ENCODE results near the gene ADGRG1. TPM values are rescaled to one million over a fixed set of nuclear protein-coding genes. Genes with fewer than 3 reads are reported as not detected.

The ADGRG1 gene
- total RNA-seq, 3 donors from 2014 or later, result 3.6 to 11.9 (median 6.7) TPM

DNA sequence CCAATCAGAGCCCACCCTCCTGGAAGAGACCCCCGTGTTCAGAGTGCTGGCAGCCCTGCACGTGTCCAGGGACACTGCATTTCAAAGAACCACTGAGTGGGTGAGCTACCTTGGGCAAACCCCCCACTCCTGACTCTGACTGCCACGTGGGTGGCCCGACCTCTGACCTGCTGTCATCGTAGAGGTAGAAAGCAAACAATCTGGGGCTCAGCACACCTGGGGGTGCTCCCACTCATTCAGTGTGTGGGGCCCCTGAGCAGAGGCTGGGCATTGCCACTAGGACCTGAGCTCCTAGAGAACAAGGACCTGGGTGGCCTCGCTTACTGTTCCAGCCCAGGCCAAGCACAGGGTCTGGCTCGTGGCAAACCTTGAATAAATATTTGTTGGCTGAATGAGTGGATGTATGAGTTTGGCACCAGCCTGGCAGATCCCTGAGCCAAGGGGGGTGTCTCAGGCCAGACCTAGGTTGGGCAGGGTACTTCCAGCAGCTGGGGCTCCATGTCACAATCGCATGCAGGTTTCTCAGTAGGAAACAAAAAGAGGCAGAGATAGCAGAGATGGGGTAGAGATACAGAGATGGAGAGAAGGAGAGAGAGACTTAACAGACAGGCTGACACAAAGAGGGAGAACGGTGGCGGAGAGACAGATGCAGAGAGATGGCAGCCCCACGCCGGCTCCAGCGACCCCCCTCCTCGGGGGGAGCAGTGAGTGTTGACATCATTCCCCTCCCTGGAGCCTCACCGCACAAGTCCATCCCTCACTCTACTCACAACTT lies 60.7 kb downstream of the ADGRG1 start:
- H3K4me3 Mint-ChIP-seq, result no peak overlapping the region
- H3K4me1 Mint-ChIP-seq (ENCODE audit: low read depth), result peaks cover 18% of the 10 kb centered on the region
- ATAC-seq (no peak), DNase-seq (no peak)
- H3K27me3 Mint-ChIP-seq (ENCODE audit: low read depth), result no peaks in the 10 kb centered on the region
- H3K9me3 Mint-ChIP-seq, result no peaks in the 10 kb centered on the region
- no peaks in the 10 kb centered on the region for H3K36me3 Mint-ChIP-seq (ENCODE audit: insufficient read depth)

- no peaks in the 10 kb centered on the region for H3K36me3 Mint-ChIP-seq (ENCODE audit: insufficient read depth)
- H3K4me3 Mint-ChIP-seq, result peak overlapping the region; percentile 8
- peak; percentile 66 to 75 for ATAC-seq
- DNase-seq, result no peak
- peaks cover 22% of the 10 kb centered on the region for H3K4me1 Mint-ChIP-seq (ENCODE audit: low read depth)
- H3K9me3 Mint-ChIP-seq, result no peaks in the 10 kb centered on the region
- H3K27me3 Mint-ChIP-seq (ENCODE audit: low read depth), result no peaks in the 10 kb centered on the region
Observed at GRCh38 chr16:57689762-57690558, 61.5 kb downstream of the ADGRG1 start.

GRCh38 chr16:57690782-57691471 lies 62.5 kb downstream of the ADGRG1 start:
- Mint-ChIP-seq H3K4me1 (ENCODE audit: low read depth) (peaks cover 22% of the 10 kb centered on the region), H3K9me3 (no peaks in the 10 kb centered on the region), H3K4me3 (no peak overlapping the region), H3K27me3 (ENCODE audit: low read depth) (no peaks in the 10 kb centered on the region), H3K36me3 (ENCODE audit: insufficient read depth) (no peaks in the 10 kb centered on the region)
- ATAC-seq, result no peak
- no peak for DNase-seq

DNA sequence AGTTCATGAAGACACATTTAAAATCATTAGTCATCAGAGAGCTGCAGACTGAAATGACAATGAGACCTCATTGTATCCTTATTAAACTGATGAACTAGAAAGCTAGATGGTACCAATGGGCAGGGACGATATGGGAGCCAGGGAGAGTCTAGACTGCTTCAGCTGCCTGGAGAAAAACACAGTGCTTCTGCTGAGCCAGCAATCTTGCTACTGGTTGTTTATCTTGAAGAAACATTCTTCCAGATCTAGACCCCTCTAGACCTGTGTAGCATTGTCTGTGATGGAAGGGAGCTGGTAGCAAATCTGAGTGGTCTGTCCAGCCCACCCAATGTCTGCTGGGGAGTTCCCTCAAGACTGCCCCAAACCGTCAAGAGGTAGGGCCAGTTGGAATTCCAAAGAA lies 64.2 kb downstream of the ADGRG1 start:
- ATAC-seq, result no peak
- peaks cover 22% of the 10 kb centered on the region for H3K4me1 Mint-ChIP-seq (ENCODE audit: low read depth)
- H3K27me3 Mint-ChIP-seq (ENCODE audit: low read depth), result no peaks in the 10 kb centered on the region
- DNase-seq, result no peak
- H3K36me3 Mint-ChIP-seq (ENCODE audit: insufficient read depth), result no peaks in the 10 kb centered on the region
- H3K9me3 Mint-ChIP-seq, result no peaks in the 10 kb centered on the region
- H3K4me3 Mint-ChIP-seq, result no peak overlapping the region

DNA sequence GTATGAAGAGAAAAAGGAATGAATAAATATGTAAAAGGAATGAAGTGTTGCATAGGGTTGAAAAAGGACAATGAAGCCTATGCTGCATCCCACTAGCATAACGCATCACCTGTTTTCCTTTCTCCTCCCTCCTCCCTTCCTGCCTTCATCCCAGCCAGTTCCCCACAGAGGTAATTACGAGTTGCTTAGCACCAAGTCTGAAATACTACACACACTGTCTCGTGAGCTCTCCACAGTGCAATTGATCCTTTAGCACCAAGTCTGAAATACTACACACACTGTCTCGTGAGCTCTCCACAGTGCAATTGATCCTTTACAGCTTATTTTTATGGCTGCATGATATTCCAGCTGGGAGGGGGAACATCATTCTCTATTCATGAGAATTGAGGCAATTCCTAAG lies 65.1 kb downstream of the ADGRG1 start:
- Mint-ChIP-seq H3K4me3 (no peak overlapping the region), H3K9me3 (no peaks in the 10 kb centered on the region), H3K36me3 (ENCODE audit: insufficient read depth) (no peaks in the 10 kb centered on the region), H3K27me3 (ENCODE audit: low read depth) (no peaks in the 10 kb centered on the region), H3K4me1 (ENCODE audit: low read depth) (peaks cover 22% of the 10 kb centered on the region)
- ATAC-seq, result no peak
- no peak for DNase-seq

- no peaks in the 10 kb centered on the region for H3K36me3 Mint-ChIP-seq (ENCODE audit: insufficient read depth)
- H3K4me3 Mint-ChIP-seq, result no peak overlapping the region
- peaks cover 19% of the 10 kb centered on the region for H3K4me1 Mint-ChIP-seq (ENCODE audit: low read depth)
- ATAC-seq, result no peak
- H3K27me3 Mint-ChIP-seq (ENCODE audit: low read depth), result no peaks in the 10 kb centered on the region
- no peak for DNase-seq
- H3K9me3 Mint-ChIP-seq, result no peaks in the 10 kb centered on the region
Observed at GRCh38 chr16:57694231-57694724, 65.8 kb downstream of the ADGRG1 start.

GRCh38 chr16:57694725-57695679 lies 66.6 kb downstream of the ADGRG1 start, which contains the start of gene DRC7:
DRC7 (plus strand) TSS chr16:57694806; CDS start chr16:57697950, 3,144 bp downstream.
- no peak for DNase-seq
- H3K27me3 Mint-ChIP-seq (ENCODE audit: low read depth), result no peaks in the 10 kb centered on the region
- H3K36me3 Mint-ChIP-seq (ENCODE audit: insufficient read depth), result no peaks in the 10 kb centered on the region
- ATAC-seq, result peak in 1 of 2 donors; percentile 50
- no peaks in the 10 kb centered on the region for H3K9me3 Mint-ChIP-seq
- peak within 1 kb of the TSS; percentile 53 for H3K4me3 Mint-ChIP-seq
- peaks cover 11% of the 10 kb centered on the region for H3K4me1 Mint-ChIP-seq (ENCODE audit: low read depth)

- DNase-seq (no peak), ATAC-seq (no peak)
- H3K4me1 Mint-ChIP-seq (ENCODE audit: low read depth), result peaks cover 5% of the 10 kb centered on the region
- no peak overlapping the region for H3K4me3 Mint-ChIP-seq
- no peaks in the 10 kb centered on the region for H3K9me3 Mint-ChIP-seq
- H3K27me3 Mint-ChIP-seq (ENCODE audit: low read depth), result no peaks in the 10 kb centered on the region
- no peaks in the 10 kb centered on the region for H3K36me3 Mint-ChIP-seq (ENCODE audit: insufficient read depth)
Observed at GRCh38 chr16:57695680-57696069, 67.2 kb downstream of the ADGRG1 start.

GRCh38 chr16:57696240-57696639 lies 67.8 kb downstream of the ADGRG1 start:
- Mint-ChIP-seq H3K4me3 (no peak overlapping the region), H3K36me3 (ENCODE audit: insufficient read depth) (no peaks in the 10 kb centered on the region), H3K4me1 (ENCODE audit: low read depth) (peaks cover 4% of the 10 kb centered on the region), H3K27me3 (ENCODE audit: low read depth) (no peaks in the 10 kb centered on the region), H3K9me3 (no peaks in the 10 kb centered on the region)
- DNase-seq (no peak), ATAC-seq (no peak)

DNA sequence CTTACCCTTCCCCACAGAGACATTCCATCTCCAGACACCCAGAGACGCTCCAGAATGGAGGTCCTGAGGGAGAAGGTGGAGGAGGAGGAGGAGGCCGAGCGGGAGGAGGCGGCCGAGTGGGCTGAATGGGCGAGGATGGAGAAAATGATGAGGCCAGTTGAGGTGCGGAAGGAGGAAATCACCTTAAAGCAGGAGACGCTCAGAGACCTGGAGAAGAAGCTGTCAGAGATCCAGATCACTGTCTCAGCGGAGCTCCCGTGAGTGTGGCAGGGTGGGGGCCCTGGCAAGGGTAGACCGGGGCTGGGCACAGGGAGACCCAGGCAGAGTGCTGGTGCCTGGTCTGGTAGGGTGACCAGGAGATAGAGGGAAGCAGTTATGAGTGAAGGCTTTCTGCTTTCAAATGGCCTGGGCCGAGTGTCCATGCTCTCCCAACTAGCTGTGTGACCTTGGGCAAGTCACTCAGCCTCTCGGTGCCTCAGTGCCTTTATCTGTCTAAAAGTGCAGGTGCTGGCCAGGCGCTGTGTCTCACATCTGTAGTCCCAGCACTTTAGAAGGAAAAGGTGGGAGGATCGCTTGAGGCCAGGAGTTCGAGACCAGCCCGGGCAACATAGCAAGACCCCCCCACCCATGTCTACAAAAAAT lies 69.6 kb downstream of the ADGRG1 start:
- H3K27me3 Mint-ChIP-seq (ENCODE audit: low read depth), result no peaks in the 10 kb centered on the region
- DNase-seq (no peak), ATAC-seq (no peak)
- H3K9me3 Mint-ChIP-seq, result no peaks in the 10 kb centered on the region
- H3K4me3 Mint-ChIP-seq, result no peak overlapping the region
- H3K36me3 Mint-ChIP-seq (ENCODE audit: insufficient read depth), result no peaks in the 10 kb centered on the region
- H3K4me1 Mint-ChIP-seq (ENCODE audit: low read depth), result peaks cover 4% of the 10 kb centered on the region

GRCh38 chr16:57698812-57699405 lies 70.5 kb downstream of the ADGRG1 start:
- no peak for ATAC-seq
- Mint-ChIP-seq H3K9me3 (no peaks in the 10 kb centered on the region), H3K27me3 (ENCODE audit: low read depth) (no peaks in the 10 kb centered on the region), H3K36me3 (ENCODE audit: insufficient read depth) (no peaks in the 10 kb centered on the region), H3K4me3 (no peak overlapping the region), H3K4me1 (ENCODE audit: low read depth) (peaks cover 4% of the 10 kb centered on the region)
- DNase-seq, result no peak

DNA sequence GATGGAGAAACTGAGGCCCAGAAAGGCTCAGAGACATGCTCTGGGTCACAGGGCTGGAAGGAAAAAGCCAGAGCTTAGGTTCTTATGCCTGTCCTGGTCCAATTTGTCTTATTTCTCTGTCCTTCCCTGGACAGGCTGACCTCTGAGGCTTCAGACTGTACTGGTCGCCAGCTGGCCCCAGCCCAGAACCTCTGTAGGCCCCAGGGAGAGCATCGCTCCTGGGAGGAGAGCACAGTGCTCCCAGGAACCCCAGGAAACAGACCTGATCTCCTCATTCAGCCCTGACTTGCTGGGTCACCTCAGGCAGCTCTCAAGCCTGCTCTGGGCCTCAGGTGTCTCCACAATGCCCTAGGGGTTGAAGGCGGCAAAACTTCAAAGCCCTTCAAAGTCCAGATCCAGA lies 71.1 kb downstream of the ADGRG1 start:
- H3K27me3 Mint-ChIP-seq (ENCODE audit: low read depth), result no peaks in the 10 kb centered on the region

GRCh38 chr16:57699899-57700298 lies 71.5 kb downstream of the ADGRG1 start:
- no peak for ATAC-seq
- Mint-ChIP-seq H3K27me3 (ENCODE audit: low read depth) (no peaks in the 10 kb centered on the region), H3K36me3 (ENCODE audit: insufficient read depth) (no peaks in the 10 kb centered on the region), H3K4me1 (ENCODE audit: low read depth) (peaks cover under 1% of the 10 kb centered on the region), H3K9me3 (no peaks in the 10 kb centered on the region), H3K4me3 (no peak overlapping the region)
- no peak for DNase-seq

More for the DNA sequence above, 71.1 kb downstream of the ADGRG1 start:
- H3K4me1 Mint-ChIP-seq (ENCODE audit: low read depth), result peaks cover 4% of the 10 kb centered on the region
- no peak for DNase-seq
- ATAC-seq, result no peak
- H3K9me3 Mint-ChIP-seq, result no peaks in the 10 kb centered on the region
- H3K36me3 Mint-ChIP-seq (ENCODE audit: insufficient read depth), result no peaks in the 10 kb centered on the region
- H3K4me3 Mint-ChIP-seq, result no peak overlapping the region

Measured in activated T-cell treated with anti-CD3 and anti-CD28 coated beads, Interleukin-2, amount 50 U/mL, for 4 hours (primary cell).